Activated T-cell treated with anti-CD3 and anti-CD28 coated beads for 4 hours (primary cell): ENCODE results near the gene CARD10.
"Not testable (repeated sequence)": the region's sequence is repeated elsewhere in the genome, so short reads cannot be mapped to it uniquely, and the experiment has no call there.

ENCODE experiments used
- DNase-seq: peaks from one replicate; pipeline ENCODE4 v3.0.0-alpha.2; 2020

The CARD10 gene

DNA sequence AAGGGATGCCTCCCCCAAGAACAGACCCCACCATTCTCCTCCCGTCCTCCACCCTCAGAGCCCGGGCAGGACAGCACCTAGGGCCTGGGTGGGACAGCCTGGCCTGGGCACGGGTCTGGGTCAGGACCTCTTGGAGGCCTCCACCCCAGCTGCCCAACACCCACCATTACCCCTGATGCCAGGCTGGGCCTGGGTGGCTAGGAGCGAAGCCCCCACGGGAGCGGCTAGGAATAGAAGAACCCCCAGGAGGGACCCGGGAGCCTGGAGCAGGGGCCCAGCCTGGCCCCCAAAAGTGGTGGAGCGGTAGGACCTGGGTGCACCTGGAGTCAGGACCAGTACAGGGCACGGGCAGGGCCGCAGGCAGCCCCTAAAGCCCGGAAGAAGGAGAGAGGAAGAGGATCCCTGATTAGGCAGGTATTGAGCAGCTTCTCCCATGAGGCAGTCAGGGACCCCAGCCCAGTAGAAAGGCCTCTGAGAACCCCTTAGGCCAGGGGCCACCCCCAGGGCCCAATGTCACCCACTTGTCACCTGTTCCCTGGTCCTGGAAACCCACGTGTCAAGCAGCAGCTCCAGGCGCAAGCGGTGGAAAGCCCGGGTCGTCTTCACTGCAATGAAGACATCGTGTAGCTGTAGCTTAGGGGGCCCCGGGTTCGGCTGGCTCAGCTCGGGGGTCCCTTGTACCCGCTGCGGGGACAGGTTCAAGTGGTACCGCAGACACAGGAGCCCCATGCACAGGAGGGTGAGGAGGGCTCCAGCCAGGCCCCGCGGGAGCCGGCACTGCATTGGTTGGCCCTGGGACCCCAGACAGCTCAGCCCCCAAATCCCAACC is 33.6 kb downstream of the CARD10 start:
- peak; percentile 9 for DNase-seq

DNA sequence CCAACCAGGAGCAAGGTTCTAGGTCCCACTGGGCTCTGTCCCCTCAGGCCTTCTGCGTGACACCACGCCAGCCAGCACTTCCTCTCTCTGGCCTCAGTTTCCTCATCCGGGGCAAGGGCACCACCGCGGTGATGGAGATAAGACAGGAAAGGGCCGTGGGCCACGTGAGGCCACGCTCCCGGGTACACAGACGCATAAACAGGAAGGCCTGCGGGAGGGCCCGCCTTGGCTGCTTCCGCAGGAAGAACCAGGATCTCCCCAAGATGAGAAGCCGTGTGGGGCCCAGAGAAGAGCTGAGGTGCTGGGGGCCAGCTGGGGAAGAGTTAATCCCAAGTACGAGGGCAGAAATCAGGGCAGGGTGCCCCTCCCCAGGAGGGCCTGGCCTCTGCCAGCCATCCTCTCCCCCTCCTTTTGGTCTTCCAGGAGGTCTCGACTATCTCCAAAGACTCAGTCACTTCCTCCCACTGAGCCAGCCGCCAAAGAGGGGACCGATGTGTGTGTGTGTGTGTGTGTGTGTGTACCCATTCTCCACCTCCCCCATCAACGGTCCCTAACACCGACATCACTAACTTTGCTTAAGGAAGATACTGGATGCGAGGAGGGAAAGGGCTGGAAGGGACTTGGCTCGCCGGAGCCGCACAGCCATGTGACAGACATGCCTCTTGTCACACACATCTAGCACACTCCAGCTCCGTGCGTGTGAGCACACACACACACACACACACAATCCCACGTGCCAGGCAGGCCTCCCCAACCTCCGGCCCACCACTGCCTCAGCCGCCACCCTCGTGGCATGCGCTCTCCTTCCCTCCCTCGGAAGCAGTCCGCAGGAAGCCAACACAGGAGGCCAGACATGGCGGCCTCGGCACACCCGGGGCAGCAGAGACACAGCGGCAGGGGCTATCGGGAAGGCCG is 34.5 kb downstream of the CARD10 start:
- peak; percentile 55 for DNase-seq

DNA sequence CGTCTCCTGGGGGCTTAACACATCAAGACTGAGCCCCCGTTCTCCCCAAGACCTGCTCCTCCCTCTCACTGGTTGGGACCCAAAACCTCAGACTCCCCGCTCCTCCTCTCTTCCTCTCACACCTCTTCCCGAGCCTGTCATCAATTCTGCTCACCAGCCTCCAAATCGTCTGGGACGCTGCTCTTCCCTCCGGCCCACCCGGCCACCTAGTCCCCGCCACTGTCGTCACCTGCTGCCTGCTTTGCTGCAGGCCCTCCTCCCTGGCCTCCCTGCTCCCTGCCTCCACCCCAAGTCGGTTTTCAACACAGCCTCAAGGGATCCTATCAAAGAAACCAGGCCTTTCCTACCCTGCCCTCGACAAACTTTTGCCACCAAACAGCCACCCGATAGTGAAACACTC is 36.2 kb downstream of the CARD10 start:
- DNase-seq, result no peak

DNA sequence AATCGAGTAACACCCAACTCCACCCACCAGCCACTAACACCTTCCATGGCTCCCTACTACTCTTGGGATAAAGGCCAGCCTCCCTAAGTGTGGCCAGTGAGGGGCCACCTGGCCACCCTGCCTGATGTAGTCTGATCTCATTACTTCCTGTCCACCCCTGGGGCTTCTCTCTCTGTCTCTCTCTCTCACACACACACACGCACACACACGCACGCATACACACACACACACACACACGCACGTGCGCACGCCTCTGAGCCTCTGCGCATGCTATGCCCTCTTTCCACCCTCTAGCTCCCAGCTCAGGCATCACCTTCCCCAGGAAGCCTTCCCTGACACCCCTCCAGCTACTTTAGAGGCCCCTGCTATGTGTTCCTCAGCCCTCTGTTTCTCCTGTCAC is 37.0 kb downstream of the CARD10 start:
- no peak for DNase-seq

DNA sequence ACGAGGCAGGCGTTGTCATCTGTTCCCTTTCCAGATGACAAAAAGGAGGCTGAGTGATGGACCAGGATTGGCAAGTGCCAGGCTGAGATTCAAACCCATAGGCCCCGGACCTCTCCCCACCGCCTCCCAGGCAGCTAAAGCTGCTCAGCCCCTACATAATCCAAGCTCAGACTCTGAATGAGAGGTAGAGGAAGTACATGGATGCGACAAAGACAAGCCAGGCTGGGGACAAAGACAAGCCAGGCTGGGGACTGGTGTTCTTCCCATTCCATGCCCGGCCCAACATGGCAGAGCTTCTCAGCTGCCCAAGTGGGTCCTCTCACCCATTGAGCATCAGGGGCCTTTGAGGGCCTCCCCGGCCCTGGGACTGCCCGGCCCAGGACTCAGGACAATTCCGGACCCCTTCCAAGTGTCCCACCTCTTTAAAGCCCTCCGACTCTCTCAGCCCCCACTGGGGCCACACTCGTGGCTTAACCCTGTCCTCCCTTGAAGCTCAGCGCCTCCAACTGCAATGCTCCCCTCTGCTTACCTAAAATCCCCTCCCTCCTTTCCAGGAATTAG is 37.8 kb downstream of the CARD10 start:
- no peak for DNase-seq

DNA sequence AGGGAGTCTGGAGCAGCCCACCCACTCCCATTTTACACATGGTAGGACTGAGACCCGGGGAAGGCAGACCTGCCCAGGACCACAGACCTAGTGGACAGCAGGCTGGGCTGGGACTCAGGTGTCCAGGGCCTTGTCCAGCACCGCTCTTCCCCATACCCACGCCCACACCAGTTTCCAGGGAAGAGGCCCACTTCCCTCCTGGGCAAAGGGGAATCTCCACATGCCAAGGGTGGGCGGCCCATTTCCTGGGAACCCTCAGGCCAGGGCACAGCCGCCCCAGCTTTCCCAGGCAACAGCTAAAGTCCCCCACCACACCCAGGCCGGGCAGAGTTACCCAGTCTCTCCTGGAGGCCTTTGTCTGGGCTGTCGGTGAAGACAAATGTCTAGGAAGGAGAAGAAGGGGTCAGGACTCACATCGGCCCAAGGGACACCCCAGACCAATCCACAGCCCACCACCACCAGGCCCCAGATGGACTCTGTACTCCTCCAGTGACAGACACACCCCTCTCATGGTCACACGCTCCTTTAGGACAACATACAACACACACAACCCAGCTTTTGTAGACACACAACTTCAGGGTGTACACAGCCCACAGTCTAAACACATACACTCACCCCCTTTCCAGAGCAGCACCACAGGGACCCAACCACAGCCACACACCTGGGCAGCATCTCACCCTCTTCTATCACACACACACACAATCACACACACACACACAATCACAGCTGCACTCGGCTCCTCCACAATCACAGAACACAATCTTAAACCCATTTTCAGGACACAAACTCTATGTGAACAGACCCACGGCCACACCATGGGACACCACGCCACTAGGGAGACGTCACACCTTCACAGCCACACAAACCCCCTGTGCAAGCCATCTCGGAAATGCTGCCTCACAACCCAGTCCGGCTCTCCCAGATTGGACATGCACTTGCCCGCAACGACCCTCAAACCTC is 38.5 kb downstream of the CARD10 start:
- DNase-seq, result no peak

DNA sequence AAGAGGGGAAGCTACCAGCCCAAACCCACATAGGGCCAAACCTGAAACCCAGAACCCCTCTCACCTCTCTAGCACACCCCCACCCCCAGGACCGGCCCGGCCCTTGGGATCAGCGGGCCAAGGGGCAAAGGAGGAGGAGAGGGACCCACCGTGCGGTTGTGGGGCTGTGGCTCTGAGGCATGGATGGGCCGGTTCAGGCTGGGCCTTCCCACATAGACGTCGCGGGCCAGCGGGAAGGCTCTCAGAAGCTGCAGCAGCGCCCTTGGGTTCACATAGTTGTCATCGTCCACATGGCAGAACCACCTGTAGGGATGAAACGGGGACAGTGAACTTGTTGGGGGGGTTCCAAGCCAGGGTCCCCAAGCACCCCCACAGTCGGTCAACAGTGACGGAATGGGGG is 40.0 kb downstream of the CARD10 start:
- no peak for DNase-seq

DNA sequence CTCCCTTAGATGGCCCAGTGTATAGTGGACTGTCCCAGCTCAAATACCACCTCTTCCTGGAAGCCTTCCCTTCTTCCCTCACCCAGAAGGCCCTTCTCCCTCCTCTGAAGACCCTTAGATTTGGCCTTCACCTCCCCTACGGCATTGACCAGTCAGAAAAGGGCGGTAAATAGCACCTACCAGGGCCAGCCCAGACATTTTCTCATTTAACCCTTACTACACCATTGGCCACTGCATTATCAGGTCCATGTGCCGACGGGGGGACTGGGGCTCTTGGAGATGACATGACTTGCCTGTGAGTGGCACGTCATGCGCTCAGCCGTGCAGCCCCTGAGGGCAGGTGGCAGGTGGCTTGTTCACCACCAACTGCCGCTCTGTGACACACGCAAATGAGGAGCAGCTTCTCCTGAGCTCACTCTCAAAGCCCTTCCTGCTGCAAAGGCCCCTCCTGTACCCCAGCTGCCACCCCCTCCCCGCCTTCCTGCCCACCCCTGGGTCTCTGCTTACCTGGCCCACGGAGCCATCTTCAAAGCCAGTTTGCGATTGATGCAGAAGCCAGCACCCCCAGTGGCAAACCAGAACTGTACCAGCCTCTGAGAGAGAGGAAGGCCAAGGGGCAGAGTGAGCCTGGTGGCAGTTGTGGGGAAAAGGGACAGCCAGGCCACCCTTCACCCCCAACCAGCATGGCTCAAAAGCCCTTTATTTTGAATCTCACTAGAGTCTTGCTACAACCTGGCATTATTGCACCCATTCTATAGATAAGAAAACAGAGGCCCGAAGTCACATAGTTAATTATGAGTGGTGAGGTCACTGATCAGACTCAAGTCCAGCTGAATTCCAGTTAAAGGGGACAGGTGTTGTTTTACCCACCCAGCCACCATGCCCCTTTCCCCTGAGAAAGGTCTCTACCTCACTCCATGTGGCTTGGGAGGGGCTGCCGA is 42.6 kb downstream of the CARD10 start:
- DNase-seq, result no peak

DNA sequence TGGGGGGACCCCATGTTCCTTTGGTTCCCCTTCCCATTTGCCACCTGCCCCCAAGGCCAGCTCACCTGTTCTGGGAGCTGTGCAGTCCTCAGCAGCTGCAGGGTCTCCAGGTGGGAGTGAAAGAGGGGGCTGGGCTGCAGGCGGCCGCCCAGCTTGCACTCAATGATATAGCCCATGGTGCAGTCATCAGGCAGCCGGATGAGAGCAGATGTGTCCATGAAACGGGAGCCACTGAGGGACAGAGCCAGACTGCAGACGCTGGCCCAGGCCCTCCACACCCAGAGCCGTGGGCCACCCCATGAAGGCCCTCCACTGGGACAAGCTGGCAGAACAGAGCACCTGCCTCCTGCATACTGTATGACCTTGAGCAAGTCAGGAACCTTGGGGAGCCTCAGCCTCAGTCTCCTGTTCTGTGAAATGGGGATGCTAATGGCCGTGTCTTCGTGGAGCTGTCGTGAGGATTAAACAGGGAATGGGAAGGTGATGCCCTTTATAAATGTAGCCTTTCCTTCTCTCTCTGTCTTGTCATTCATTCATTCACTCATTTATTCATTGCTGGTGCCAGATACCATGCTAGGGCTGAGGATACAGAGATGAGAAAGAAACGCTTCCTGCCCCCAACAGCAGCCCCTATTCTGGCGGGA is 44.6 kb downstream of the CARD10 start:
- no peak for DNase-seq

DNA sequence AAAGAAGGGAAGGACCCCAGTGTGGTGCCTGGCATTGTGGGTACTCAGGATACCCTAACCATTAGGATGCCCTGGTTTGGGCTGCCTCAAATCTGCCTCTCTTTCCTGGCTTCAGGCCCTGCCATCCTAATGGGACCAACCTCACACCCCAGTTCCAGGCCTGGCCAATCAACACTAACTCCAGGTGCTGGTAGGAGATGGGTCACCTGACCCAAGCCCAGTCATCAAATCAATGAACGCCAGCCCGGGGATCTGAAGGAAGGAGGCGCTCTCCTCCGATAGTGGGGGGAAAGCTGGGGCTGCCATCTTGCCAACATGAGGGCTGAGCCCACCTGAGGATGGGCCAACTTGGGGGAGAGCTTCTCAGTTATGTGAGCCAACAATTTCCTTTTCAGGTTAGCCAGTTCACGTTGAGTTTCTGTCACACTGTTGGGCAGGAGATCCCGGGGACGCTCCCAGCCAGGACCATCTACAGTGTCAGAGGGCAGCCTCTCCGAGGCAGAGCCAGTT is 45.7 kb downstream of the CARD10 start:
- DNase-seq, result no peak

DNA sequence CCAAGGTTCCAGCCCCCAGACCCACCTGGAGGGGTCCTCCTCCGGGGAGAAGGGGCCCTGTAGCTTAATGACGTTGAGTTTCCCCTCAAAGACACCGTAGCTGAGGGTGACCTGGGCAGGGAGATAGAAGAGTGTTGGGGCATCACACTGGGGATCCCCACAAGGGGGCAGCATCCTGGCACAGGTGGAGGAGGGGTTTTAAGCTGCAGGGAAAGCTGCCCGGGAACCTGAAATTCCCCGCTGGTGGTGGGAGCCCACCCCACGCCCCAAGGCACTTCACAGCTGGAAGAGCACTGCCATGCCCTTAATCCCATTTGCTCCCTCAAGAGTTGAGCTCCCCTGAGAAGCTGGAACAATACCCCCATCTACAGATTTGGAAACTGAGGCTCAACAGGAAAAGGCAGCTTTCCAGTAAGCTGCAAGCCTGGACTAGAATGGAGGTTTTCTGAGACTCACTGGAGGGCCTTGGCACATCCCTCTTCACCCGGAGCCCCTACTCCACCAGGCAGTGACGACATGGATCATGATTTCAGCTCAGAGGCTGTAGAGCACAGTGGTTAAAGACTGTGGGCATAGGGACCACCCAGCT is 46.7 kb downstream of the CARD10 start:
- DNase-seq, result peak; percentile 44

DNA sequence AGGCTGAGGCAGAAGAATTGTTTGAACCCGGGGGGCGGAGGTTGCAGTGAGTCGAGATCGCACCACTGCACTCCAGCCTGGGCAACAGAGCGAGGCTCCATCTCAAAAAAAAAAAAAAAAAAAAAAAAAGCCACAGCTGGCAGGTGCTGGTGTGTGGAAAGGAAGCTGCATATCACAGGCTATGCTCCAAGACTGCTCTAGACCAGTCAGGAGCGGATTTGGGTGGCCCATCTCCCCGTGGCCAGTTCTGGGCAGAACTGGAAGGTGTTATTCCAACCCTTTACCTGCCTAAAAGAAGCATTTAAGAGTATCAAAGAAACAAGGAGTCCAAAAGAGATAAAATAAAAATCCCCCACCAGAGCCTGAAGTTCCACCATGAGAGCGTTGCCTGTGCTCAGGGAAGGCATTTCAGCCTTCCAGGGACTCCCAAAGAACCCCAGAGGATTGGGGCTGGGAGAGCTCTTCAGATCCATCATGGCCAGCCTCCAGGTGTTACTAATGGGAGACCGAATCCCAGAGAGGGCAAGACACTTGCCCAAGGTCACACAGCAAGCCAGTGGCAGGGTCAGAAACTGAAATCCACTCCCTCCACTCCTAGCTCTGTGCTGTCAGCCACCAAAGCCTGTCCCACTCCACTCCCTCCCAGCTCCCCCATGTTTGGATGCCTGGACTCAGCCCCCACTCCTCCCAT is 47.3 kb downstream of the CARD10 start:
- DNase-seq, result no peak

DNA sequence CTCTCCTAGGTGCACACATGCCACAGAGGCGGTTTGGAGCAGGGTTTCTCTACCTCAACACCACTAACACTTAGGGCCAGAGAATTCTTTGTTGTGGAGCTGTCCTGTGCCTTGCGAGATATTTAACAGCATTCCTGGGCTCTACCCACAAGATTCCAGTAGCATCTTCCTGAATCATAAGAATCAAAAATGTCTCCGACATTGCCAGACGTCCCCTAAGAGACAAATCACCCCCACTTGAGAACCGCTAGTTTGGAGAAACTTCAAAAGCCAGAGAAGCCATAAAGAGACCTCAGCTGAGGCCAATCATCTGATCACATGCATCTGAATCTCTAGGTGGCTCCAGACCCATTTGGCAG is 49.1 kb downstream of the CARD10 start:
- DNase-seq, result no peak

DNA sequence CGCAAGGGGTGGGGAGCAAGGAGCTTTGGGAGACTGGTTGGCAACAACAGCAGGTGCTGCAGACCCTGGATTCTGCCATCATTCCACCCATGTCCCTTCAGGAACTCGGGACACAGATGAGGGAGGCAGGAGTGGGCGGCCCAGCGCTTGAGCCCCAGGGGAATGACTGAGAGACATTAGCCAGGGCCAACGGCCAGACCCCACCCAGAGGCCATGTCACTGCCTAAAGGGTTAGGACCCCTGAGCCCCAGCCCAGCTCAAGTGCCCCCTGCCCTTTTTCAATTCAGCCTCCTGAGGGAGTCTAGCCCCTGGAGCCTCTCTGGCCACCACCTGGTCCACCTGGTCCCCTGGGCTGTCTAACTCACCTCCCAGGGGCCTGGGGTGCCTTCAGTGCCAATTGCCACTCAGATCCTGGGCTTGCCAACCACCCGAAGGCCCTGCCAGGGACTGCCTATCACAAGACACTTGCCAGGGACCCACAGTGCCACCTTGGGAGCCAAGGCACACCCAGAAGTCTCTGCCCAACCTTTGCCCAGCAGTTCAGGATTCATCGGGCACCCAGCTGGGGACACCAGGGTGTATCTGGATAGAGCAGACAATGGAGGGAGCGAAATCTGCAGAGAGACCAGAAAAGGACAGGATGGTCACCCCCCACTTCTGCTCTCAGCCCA is 49.7 kb downstream of the CARD10 start:
- no peak for DNase-seq

DNA sequence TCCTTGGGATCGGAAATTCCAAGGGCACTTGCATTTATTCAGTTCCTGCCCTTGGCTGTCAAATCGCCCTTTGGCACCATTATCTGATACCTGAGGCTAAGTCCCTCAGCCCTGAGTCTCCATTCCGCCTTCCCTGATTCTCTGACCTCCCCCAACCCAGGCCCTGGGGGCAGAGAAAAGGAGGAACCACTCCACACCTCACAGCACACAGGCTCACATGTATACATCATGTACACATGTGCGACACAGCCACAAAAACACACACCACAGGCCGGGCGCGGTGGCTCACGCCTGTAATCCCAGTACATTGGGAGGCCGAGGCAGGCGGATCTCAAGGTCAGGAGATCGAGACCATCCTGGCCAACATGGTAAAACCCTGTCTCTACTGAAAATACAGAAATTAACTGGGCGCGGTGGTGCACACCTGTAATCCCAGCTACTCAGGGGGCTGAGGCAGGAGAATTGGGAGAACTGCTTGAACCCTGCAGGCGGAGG is 51.0 kb downstream of the CARD10 start:
- DNase-seq, result not testable (repeated sequence)

DNA sequence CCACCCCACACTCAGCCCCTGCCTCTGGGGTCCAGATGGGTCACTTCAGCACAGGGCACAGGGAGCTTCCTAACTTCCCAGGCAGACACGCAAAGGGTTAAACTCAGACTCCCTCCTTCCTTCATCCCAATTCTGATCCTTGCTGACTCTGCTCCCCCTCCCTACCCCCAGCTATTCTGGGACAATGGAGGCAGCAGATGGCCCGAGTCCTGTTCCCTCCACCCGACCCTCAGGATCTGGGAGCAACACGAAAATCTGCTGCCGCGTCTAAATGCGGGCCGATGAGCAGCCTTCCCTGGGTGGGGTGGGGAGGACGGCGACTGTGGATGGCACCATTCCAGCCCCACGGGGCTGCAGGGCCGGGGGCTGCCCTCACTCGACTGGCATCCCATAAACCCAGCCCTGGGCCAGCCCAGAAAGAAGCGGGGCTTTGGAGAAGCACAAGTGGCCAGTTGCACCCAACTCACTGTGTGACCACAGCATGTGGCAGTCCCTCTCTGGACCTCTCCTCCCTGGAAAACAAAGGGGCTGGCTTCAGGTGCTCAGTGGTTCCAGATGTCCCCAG is 51.7 kb downstream of the CARD10 start:
- DNase-seq, result no peak

DNA sequence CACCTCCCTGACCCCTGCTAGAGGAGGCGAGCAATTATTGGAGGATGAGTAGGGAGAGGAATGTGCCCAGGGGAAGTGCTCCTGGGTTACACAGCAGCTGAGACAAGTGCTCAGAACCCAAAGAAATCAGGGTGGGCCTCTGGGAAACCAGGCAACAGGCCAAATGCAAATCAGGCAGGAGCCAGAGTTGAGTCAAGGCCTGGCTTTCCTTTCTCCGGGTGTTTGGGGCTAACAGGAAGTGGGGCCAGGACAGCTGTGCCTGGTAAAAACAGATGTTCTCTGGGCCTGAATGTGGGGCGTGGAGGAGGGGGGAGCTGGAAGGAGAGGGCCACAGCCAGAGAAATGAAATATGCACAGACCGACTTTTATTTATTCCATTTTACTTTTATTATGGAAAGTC is 55.0 kb downstream of the CARD10 start:
- DNase-seq, result no peak

DNA sequence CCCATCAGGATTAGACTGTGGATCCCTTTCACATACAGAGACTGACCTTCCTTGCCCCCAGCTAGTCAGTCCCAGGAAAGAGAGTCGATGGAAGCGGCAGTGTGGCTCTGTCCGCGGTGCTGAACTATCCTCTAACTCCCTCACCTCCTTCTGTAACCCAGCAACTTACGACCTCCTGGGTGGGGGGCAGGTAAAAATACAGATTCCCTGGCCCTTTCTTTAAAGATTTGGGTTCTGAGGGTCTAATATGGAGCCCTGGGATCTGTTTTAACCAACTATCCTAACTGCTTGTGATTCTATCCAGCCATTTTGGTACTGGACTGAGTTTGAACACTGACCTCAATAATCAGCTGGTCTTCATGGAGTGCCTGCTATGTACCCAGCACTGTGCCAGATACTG is 56.2 kb downstream of the CARD10 start:
- DNase-seq, result no peak

DNA sequence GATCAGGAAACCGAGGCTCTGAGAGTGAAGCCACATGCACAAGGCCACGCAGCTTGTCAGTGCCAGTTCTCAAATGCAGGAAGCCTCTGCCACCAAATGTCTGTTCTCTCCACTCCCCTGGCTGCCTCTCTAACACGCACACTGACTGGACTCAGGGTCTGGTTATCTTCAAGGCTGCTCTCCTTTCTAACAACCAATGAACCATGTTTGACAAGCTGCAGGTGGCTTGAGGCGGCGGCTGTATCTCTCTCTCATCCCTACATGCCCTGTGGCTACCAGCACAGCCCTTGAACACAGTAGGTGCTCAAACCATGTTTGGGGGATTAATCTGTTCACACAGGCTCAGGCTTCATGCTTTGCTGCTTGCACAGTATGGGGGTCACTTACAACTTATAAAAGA is 56.8 kb downstream of the CARD10 start:
- DNase-seq, result no peak
